GM18870 (cell line): ENCODE measurements around the gene EPSTI1.

Source experiments
- ATAC-seq: cut with Tn5 transposase; IDR thresholded peaks from one replicate; pipeline ENCODE4 v1.9.1; 2021; ENCODE audit warnings: moderate library complexity; ENCODE audit not compliant: unreplicated experiment

EPSTI1 gene

GRCh38 chr13:43005460-43006236 is 13.6 kb upstream of the EPSTI1 start:
- no peak for ATAC-seq

GRCh38 chr13:43003729-43004128 is 11.7 kb upstream of the EPSTI1 start:
- ATAC-seq = no peak

- ATAC-seq = no peak
These were observed 11.0 kb upstream of the EPSTI1 start for GRCh38 chr13:43003010-43003409.

- ATAC-seq = no peak
These were observed 10.0 kb upstream of the EPSTI1 start for GRCh38 chr13:43002021-43002420.

- no peak for ATAC-seq
These were observed 8.6 kb upstream of the EPSTI1 start for GRCh38 chr13:43000676-43001075.

- no peak for ATAC-seq
These were observed 7.5 kb upstream of the EPSTI1 start for GRCh38 chr13:42999491-42999890.

GRCh38 chr13:42997381-42997780 is 5.3 kb upstream of the EPSTI1 start:
- peak; percentile 53 for ATAC-seq

- ATAC-seq = no peak
These were observed 4.5 kb upstream of the EPSTI1 start for GRCh38 chr13:42996584-42996983.

GRCh38 chr13:42994878-42995277 is 2.8 kb upstream of the EPSTI1 start:
- no peak for ATAC-seq

GRCh38 chr13:42992764-42993122 is 702 bp upstream of the EPSTI1 start:
- peak; percentile 2 for ATAC-seq

GRCh38 chr13:42991233-42991897 is 676 bp downstream of the EPSTI1 start:
- peak; percentile 4 for ATAC-seq

GRCh38 chr13:42990291-42991232 is 1.5 kb downstream of the EPSTI1 start:
- no peak for ATAC-seq

- no peak for ATAC-seq
These were observed 5.9 kb downstream of the EPSTI1 start for GRCh38 chr13:42986176-42986574.

GRCh38 chr13:42985312-42986175 is 6.5 kb downstream of the EPSTI1 start:
- ATAC-seq = no peak

- ATAC-seq = no peak
These were observed 7.3 kb downstream of the EPSTI1 start for GRCh38 chr13:42984691-42985090.

GRCh38 chr13:42984026-42984425 is 8.0 kb downstream of the EPSTI1 start:
- no peak for ATAC-seq

GRCh38 chr13:42981853-42982252 is 10.2 kb downstream of the EPSTI1 start:
- no peak for ATAC-seq

- ATAC-seq = no peak
These were observed 10.7 kb downstream of the EPSTI1 start for GRCh38 chr13:42981317-42981716.

GRCh38 chr13:42977219-42977659 is 14.8 kb downstream of the EPSTI1 start:
- no peak for ATAC-seq

GRCh38 chr13:42976066-42976465 is 16.0 kb downstream of the EPSTI1 start:
- no peak for ATAC-seq
